ENCODE measurements around the gene PDPN.

The PDPN gene

DNA sequence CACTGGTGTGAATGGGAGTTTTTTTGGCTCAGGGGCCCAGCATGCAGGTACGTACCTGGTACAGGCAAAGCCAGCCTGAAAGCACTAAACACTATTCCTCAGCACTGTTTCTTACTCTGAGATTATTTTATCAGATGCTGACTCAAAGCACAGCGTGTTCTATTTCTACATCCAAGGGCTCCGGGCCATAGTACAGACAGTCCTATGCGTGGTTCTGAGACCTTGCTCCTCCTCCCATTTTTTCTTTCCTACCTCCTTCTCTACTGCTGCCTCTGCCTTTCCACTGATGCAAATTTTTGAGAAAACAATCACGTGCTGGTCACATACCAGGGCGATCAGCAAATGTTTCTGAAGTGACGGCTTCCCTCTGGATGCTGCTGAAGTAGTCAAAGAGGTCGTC is 36.3 kb downstream of the PDPN start:
- FAIRE-seq: no peak

DNA sequence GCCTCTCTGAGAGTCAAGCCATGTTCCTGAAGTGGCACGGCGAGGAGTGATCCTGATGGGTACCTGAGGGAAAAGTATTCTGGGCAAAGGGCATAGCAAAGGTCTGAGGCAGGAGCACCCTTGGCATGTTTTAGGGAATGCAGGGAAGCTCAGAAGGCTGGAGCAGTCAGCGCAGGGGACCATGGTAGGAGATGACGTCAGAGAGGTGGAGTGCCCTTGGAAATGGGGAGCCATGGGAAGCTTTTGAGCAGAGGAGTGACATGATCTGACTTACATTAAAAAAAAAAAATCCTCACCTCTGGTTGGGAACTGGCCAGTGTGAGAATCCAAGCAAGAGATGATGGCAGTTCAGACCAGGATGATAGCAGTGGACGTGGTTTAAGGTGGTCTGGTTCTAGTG is 37.2 kb downstream of the PDPN start:
- FAIRE-seq: no peak

- FAIRE-seq: no peak
Measured at GRCh38 chr1:13622446-13622845, 38.8 kb downstream of the PDPN start.

DNA sequence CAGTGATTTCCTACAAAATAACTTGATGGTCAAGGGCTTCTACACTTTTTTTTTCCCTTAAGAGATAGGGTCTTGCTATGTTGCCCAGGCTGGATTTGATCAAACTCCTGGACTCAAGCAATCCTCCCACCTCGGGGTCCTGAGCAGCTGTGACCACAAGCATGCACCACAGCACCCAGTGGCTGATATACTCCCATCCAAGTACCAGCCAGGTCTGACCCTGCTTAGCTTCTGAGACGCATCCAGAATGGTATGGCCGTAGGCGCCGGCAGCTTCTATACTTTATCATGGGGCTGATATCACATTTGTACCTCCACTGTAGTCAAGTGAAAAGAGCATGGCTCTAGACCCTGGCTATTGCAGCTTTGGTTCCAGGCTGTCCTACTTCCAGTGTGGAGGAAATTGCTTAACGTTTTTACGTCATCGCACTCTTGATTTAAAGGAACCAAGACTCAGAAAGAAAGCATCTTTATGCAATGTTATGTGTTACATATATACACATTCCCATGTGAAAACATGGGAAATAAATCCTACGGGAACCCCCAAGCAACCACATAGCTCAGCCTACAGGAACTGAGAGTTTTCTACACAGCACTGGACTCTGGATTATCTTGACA is 39.5 kb downstream of the PDPN start:
- FAIRE-seq: no peak

DNA sequence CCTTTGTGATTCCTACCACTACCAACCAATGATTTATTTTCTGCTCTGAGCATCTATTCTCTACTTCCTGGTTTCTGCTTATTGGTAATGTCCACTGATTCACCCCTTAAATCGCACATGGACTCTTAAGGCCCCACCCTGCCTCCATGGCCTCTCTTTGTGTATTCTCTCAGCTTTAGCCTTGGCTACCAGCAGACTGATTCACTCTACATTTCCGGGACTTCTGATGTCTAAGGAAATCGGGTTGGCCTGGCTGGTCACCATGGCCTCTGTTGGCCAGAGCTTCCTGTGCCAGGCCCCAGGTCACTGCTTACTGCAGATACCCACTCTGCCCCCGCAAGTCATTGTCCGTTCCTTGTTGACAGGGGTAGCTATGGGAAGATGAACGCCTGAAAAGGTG is 40.9 kb downstream of the PDPN start:
- no peak for FAIRE-seq

- FAIRE-seq: no peak
Measured at GRCh38 chr1:13627127-13627526, 43.5 kb downstream of the PDPN start.

DNA sequence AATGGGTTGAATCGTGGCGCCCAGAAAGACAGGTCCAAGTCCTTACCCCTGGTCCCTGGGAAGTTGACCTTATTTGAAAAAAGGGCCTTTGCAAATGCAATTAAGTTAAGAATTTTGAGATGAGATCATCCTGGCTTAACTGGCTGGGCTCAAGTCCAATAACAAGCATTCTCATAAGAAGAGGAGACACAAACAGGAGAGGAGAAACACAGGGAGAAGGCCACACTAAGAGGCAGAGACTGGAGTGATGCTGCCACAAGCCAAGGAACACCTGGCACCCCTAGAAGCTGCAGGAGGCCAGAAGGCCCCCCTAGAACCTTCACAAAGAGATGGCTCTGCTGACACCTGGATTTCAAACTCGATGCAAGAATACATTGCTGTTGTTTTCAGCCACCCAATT is 44.6 kb downstream of the PDPN start:
- FAIRE-seq: no peak

DNA sequence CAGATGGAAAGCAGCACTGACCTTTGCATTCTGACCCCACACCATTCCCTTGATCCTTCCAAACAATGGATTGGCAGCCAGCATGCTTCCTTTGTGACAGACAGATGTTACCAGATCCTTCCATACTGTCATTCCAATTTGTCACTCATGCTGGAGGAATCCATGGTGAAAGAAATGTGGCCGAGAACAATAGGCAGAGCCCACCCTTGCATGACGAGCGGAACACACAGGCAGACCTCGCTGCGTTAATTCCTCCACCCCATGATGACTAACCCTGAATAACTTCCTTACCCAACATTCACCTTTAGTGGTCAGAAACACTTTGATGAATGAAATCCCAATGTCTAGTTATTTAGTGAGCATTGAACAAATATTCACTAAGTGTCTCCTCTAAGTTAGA is 45.1 kb downstream of the PDPN start:
- FAIRE-seq: no peak

- FAIRE-seq: no peak
Measured at GRCh38 chr1:13642306-13643004, 58.8 kb downstream of the PDPN start.

GRCh38 chr1:13643017-13643416 is 59.4 kb downstream of the PDPN start:
- no peak for FAIRE-seq

- no peak for FAIRE-seq
Measured at GRCh38 chr1:13646521-13646920, 62.9 kb downstream of the PDPN start.

- no peak for FAIRE-seq
Measured at GRCh38 chr1:13651279-13651678, 67.6 kb downstream of the PDPN start.

GRCh38 chr1:13652238-13652637 is 68.6 kb downstream of the PDPN start:
- FAIRE-seq: no peak

- no peak for FAIRE-seq
Measured at GRCh38 chr1:13661539-13661938, 77.9 kb downstream of the PDPN start.

DNA sequence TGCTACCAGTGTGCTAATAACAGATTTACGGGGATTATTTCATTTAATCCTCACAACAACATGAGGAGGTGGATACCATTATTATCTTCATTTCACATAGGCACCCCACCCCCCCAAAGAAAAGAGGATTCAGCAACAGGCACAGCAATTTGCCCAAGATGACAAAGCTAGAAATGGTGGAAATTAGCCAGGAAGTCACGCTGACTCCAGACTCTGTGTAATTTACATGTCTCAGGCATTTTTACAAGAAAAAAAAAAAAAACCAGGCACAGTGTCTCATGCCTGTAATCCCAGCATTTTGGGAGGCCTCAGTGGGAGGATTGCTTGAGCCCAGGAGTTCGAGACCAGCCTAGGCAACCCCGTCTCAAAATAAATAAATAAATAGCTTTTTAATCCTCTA is 78.9 kb downstream of the PDPN start:
- FAIRE-seq: no peak

DNA sequence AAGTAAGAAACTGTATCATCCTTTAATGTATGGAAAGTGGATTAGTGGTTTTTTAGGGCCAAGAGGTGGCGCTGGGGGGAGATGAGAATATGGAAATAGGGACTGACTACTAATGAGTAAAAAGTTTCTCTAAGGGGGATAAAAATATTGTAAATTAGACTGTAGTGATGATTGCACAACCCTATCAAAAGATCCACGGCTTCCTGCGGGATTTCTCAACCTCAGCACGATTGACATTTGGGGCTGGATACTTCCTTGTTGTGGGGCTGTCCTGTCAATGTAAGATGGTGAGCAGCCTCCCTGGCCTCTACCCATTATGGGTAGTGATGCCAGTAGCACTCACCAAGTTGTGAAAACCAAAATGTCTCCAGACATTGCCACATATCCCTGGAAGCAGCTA is 80.3 kb downstream of the PDPN start:
- no peak for FAIRE-seq

GRCh38 chr1:13664451-13664850 is 80.8 kb downstream of the PDPN start:
- no peak for FAIRE-seq

- no peak for FAIRE-seq
Measured at GRCh38 chr1:13666317-13666716, 82.7 kb downstream of the PDPN start.
